DND-41 (cell line): ENCODE results near the gene SMIM1.

Experiments used
- ATAC-seq: fragments of 200-7000 bp; cut with Tn5 transposase; 3 replicates; pipeline ENCODE4 v1.9.1; 2021; ENCODE audit warnings: low read depth; ENCODE audit not compliant: insufficient read depth
- DNase-seq: peaks from one replicate; pipeline ENCODE4 v3.0.0-alpha.2; 2020
- H2AFZ ChIP-seq: 2 replicates; pipeline ENCODE4 v1.6.0; 2012; ENCODE audit warnings: low read depth, low read length
- H3K27ac ChIP-seq: 2 replicates; pipeline ENCODE4 v1.5.1; 2012; ENCODE audit warnings: low read length, inconsistent platforms
- H3K27me3 ChIP-seq: fragments of 200-600 bp; sonication (generic); 2 replicates; pipeline ENCODE4 v1.6.0; 2012; ENCODE audit warnings: low read length, mild to moderate bottlenecking, inconsistent platforms; ENCODE audit not compliant: insufficient read depth, poor library complexity
- H3K36me3 ChIP-seq: 2 replicates; pipeline ENCODE4 v1.5.1; 2012; ENCODE audit warnings: low read length, inconsistent platforms; ENCODE audit not compliant: insufficient read depth
- H3K4me1 ChIP-seq: 2 replicates; pipeline ENCODE4 v1.5.1; 2012; ENCODE audit warnings: mild to moderate bottlenecking, low read length; ENCODE audit not compliant: insufficient read depth
- H3K4me2 ChIP-seq: 2 replicates; pipeline ENCODE4 v1.6.0; 2012; ENCODE audit warnings: mild to moderate bottlenecking, moderate library complexity, low read length, inconsistent platforms; ENCODE audit not compliant: insufficient read depth
- H3K4me3 ChIP-seq, 2 experiments: fragments of 200-600 bp in 1 of 2; shearing (Covaris generic) in 1 of 2; 2 replicates each; pipeline ENCODE4 v1.5.1; 2012 to 2016; ENCODE audit warnings: inconsistent platforms in 2 of 2, low read length in 2 of 2, mild to moderate bottlenecking in 2 of 2, low read depth in 1 of 2, moderate library complexity in 1 of 2
- H3K79me2 ChIP-seq: 2 replicates; pipeline ENCODE4 v1.6.0; 2012; ENCODE audit warnings: low read length, inconsistent platforms; ENCODE audit not compliant: insufficient read depth
- H3K9ac ChIP-seq: 2 replicates; pipeline ENCODE4 v1.6.0; 2012; ENCODE audit warnings: low read depth, mild to moderate bottlenecking, inconsistent platforms, low read length, moderate library complexity
- H3K9me3 ChIP-seq: 2 replicates; pipeline ENCODE4 v1.5.1; 2012; ENCODE audit warnings: low read length, moderate library complexity, mild to moderate bottlenecking, inconsistent platforms; ENCODE audit not compliant: insufficient read depth, severe bottlenecking
- H4K20me1 ChIP-seq: 2 replicates; pipeline ENCODE4 v1.6.0; 2012; ENCODE audit warnings: low read length; ENCODE audit not compliant: insufficient read depth
- CTCF ChIP-seq: IDR thresholded peaks from 2 replicates; pipeline ENCODE4 v1.5.1; 2012; ENCODE audit warnings: borderline replicate concordance, low read length, moderate library complexity, mild to moderate bottlenecking; ENCODE audit not compliant: poor library complexity, severe bottlenecking; ENCODE audit errors: extremely low read depth
- EZH2 ChIP-seq: IDR thresholded peaks from 3 replicates; pipeline ENCODE4 v1.6.1; 2012; ENCODE audit warnings: borderline replicate concordance, low read depth, mild to moderate bottlenecking, moderate library complexity, low read length, inconsistent platforms; ENCODE audit not compliant: severe bottlenecking

Gene SMIM1

GRCh38 chr1:3729594-3730542 lies 42.7 kb upstream of the SMIM1 start:
- TF ChIP-seq EZH2 (no peak), CTCF (no peak)
- Histone ChIP-seq H3K27ac (no peak overlapping the region), H3K27me3 (no peaks in the 10 kb centered on the region), H3K79me2 (no peaks in the 10 kb centered on the region), H2AFZ (no peak overlapping the region), H3K9me3 (no peaks in the 10 kb centered on the region), H3K4me2 (no peak overlapping the region), H3K36me3 (peaks cover 70% of the 10 kb centered on the region), H3K4me1 (no peaks in the 10 kb centered on the region), H3K9ac (no peak overlapping the region), H3K4me3 (no peak overlapping the region), H4K20me1 (peaks cover 12% of the 10 kb centered on the region; the same call in 1 of the 2 replicates)
- DNase-seq (no peak), ATAC-seq (no peak)

- DNase-seq, result no peak
- no peaks in the 10 kb centered on the region for H3K27me3 ChIP-seq
- no peaks in the 10 kb centered on the region for H3K9me3 ChIP-seq
- peaks cover 70% of the 10 kb centered on the region for H3K36me3 ChIP-seq
- no peak overlapping the region for H3K4me2 ChIP-seq
- no peaks in the 10 kb centered on the region for H3K4me1 ChIP-seq
- peaks cover 12% of the 10 kb centered on the region; the same call in 1 of the 2 replicates for H4K20me1 ChIP-seq
- no peak overlapping the region for H2AFZ ChIP-seq
- no peak overlapping the region for H3K4me3 ChIP-seq
- H3K27ac ChIP-seq, result no peak overlapping the region
- no peak for ATAC-seq
- H3K79me2 ChIP-seq, result no peaks in the 10 kb centered on the region
- TF ChIP-seq CTCF, result no peak
- TF ChIP-seq EZH2, result no peak
- no peak overlapping the region for H3K9ac ChIP-seq
These were observed 41.9 kb upstream of the SMIM1 start for GRCh38 chr1:3730543-3731247.

GRCh38 chr1:3731583-3732433 lies 40.7 kb upstream of the SMIM1 start:
- Histone ChIP-seq H2AFZ (no peak overlapping the region), H3K4me3 (no peak overlapping the region), H4K20me1 (peaks cover 12% of the 10 kb centered on the region; the same call in 1 of the 2 replicates), H3K27me3 (no peaks in the 10 kb centered on the region), H3K36me3 (peaks cover 69% of the 10 kb centered on the region), H3K79me2 (no peaks in the 10 kb centered on the region), H3K9ac (no peak overlapping the region), H3K4me1 (no peaks in the 10 kb centered on the region), H3K4me2 (no peak overlapping the region), H3K9me3 (no peaks in the 10 kb centered on the region), H3K27ac (no peak overlapping the region)
- DNase-seq (no peak), ATAC-seq (no peak)
- TF ChIP-seq CTCF (no peak), EZH2 (no peak)
